Transverse colon (tissue), 4 donors: ENCODE results near the gene SYT1.

ENCODE experiments used
- POLR2A ChIP-seq: fragments of 450-650 bp; IDR thresholded peaks from one replicate; pipeline ENCODE4 v1.6.1; 2016; ENCODE audit warnings: antibody characterized with exemption, mild to moderate bottlenecking, moderate library complexity
- POLR2AphosphoS5 ChIP-seq, 3 donors: sonication (generic); formaldehyde crosslinking; IDR thresholded peaks; one replicate each; pipeline ENCODE4 v1.6.1; 2016; ENCODE audit warnings: antibody characterized with exemption in 3 of 3
- TF ChIP-seq, protein P1 (sequence below), 5 experiments: fragments of 200-600 bp in 3 of 5; fragments of 450-650 bp in 2 of 5; sonication (generic) in 3 of 5; IDR thresholded peaks; 1 replicate in 2 of 5; 2 replicates in 3 of 5; pipeline ENCODE4 v1.5.1; 2016 to 2017; ENCODE audit warnings: antibody characterized with exemption in 5 of 5, inconsistent platforms in 3 of 5, mild to moderate bottlenecking in 2 of 5, moderate library complexity in 1 of 5

DNA sequence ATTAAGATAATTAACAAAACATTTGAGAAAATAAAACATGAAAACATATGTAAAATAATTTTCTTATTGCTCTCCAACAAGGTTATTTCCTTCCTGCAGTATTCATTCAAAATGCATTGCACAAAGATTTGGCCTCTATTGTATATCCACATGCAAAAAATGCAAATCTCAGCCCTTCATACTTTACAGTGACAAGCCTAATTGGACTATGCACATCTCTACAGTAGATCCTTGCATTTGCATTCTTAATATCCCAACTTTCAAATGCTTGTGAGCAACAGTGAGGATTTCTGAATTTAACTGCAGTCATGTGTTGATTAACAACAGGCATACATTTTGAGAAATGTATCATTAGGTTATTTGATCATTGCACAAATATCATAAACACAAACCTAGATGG is 492.5 kb downstream of the SYT1 start:
- TF ChIP-seq, protein P1, sequence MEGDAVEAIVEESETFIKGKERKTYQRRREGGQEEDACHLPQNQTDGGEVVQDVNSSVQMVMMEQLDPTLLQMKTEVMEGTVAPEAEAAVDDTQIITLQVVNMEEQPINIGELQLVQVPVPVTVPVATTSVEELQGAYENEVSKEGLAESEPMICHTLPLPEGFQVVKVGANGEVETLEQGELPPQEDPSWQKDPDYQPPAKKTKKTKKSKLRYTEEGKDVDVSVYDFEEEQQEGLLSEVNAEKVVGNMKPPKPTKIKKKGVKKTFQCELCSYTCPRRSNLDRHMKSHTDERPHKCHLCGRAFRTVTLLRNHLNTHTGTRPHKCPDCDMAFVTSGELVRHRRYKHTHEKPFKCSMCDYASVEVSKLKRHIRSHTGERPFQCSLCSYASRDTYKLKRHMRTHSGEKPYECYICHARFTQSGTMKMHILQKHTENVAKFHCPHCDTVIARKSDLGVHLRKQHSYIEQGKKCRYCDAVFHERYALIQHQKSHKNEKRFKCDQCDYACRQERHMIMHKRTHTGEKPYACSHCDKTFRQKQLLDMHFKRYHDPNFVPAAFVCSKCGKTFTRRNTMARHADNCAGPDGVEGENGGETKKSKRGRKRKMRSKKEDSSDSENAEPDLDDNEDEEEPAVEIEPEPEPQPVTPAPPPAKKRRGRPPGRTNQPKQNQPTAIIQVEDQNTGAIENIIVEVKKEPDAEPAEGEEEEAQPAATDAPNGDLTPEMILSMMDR (IDR thresholded peaks at IDR 0.05), result no peak
- TF ChIP-seq POLR2AphosphoS5 (IDR thresholded peaks at IDR 0.05) (no peak), POLR2A (no peak)
